HK-2 (cell line): ENCODE measurements around the gene ESR1.

Source experiments
- DNase-seq: peaks from one replicate; pipeline ENCODE4 v3.0.0-alpha.2; 2018; ENCODE audit not compliant: unreplicated experiment

ESR1 gene

DNA sequence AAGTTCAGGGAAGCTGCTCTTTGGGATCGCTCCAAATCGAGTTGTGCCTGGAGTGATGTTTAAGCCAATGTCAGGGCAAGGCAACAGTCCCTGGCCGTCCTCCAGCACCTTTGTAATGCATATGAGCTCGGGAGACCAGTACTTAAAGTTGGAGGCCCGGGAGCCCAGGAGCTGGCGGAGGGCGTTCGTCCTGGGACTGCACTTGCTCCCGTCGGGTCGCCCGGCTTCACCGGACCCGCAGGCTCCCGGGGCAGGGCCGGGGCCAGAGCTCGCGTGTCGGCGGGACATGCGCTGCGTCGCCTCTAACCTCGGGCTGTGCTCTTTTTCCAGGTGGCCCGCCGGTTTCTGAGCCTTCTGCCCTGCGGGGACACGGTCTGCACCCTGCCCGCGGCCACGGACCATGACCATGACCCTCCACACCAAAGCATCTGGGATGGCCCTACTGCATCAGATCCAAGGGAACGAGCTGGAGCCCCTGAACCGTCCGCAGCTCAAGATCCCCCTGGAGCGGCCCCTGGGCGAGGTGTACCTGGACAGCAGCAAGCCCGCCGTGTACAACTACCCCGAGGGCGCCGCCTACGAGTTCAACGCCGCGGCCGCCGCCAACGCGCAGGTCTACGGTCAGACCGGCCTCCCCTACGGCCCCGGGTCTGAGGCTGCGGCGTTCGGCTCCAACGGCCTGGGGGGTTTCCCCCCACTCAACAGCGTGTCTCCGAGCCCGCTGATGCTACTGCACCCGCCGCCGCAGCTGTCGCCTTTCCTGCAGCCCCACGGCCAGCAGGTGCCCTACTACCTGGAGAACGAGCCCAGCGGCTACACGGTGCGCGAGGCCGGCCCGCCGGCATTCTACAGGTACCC, at the start of gene ESR1:
ESR1 (plus strand) TSS at position 170 of the 858 bp plus-strand sequence; CDS start at position 401, 231 bp downstream.
- DNase-seq: no peak

DNA sequence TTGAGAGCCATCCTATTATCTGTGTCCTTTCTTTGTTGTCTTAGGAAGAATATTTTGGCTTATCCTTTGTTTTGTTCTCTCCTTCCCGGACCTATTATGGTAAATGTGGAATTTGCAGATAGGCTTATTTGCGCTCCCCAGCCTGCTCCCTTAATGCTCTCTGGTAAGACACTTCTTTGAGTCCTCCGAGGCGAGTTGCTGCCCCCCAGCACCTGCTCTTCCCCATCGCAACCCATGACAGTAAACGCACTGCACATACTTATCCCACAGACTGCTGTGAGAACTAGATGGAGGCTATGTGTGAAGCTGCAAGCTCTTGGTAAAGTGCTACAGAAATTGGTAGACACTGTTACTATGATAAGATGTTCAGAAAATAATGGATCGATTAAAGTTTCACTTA, 47.0 kb upstream of the ESR1 start:
- DNase-seq: no peak

DNA sequence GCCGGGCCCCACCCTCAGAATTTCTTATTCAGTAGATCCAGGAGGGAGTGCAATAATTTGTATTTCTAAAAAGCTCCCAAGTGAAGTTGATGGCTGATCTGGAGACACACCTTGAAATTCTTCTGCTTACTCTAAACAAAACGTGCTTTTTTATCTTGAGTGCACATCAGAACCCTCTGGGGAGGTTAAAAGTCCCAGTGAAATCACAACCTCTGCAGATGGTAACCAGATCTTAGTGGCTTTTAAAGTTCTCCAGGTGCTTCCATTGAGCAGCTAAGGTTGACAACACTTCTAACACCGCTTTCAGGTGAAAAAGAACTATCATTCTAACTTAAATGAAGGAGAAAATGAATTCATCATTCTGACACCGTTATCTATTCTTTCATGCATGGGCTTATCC, 45.6 kb upstream of the ESR1 start:
- no peak for DNase-seq

DNA sequence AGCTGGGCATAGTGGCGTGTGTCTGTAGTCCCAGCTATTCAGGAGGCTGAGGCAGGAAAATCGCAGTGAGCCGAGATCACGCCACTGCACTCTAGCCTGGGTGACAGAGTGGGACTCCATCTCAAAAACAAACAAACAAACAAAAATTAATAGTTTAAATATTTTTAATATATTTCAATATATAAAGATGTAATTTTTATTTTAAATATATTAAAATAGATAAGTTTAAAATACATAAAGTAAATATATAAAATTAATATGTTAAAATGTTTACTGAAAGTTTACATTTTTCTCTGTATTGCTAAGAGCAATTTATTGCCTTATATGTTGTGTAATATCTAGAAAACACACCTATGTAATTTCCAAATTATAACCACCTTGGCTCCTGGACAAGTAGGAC, 44.7 kb upstream of the ESR1 start:
- no peak for DNase-seq

DNA sequence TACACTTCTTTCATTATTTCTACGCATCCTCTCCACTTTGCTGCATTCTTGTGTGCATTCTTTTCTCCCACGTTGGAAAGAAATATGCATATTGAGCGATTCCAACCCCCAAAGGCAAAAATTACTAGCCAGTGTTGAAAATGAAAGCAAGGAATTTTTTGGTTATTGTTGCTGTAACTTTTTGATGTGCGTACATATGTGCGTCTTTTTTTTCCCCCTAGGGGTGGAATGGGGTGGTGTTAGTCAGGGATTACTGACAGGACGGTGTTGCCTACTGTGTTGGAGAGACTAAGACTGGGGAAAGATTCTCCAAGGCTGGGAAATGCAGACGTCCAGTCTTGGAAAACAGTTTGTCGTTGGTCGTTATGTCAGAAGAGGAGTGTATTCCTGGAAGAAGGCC, 44.2 kb upstream of the ESR1 start:
- no peak for DNase-seq

DNA sequence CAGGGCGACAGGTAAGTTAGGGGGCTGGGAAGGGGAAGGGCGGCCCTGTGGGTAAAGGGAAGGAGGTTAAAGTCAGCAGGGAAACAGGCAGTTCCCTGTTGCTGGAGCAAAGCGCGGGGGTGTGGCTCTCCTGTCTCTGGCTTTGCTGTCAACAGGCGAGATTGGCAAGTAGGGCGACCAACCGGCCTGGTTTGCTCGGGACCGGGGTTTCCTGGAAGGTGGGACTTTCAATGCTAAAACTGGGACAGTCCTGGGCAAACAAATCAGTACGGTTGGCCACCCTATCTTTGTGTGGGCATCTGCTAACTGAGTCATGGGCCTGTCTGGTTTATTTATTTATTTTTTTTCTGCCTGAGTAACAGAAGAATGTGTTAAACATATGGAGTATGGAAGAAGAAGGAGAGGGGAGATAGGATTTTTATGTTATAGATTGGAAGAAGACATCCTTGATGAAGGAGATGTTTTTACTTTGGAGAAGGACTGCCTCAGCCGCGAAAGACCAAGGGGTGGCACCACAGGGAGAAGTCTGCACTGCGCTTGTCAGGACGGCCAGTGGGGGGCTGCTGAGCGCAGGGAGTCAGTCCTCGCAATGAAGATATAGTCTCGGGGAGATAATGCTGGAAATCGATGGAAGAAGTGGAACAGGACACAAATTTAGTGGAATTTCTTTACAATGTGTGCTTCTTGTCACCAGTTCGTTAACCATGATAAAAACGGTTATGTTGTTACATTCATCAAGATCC, 43.4 kb upstream of the ESR1 start:
- DNase-seq: peak; percentile 17

DNA sequence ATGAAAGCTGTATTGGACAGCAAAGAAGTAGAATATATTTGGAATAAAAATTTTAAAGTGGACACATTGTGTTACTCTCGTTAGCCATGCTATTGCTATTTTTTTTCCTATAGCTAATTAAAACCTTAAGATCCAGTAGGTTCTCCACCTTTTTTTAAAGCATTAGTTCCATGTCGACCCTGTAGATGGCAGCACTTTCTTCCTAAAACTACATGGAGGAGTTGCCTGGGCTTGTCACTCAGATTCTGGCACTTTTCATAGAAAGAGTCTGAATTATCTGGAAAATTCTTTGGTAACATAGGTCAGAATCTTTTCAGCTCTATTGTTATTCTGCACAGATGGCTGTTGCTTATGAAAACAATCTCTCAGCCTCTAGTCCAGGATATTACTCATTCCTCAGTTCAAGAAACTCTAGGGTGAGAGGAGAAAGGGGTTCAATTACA, 42.0 kb upstream of the ESR1 start:
- peak; percentile 9 for DNase-seq

DNA sequence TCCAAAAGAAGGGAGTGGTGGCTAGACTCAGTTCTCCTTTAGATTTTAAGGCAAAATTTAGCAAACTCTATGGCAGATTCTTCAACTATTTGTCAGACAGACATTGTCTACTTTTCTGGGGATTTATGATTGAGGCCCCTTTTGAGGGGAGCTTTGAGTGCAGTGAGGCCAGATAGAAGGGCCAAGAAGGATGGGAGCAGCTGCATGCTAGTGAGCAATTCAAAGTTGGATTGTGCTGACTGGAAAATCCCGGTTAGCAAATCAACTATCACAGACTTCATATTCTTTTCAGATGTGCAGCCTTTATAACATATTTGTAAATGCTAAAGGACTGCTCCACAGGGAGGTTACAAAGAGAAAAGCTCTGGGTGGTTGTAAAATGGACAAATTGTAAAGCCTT, 35.0 kb upstream of the ESR1 start:
- no peak for DNase-seq

DNA sequence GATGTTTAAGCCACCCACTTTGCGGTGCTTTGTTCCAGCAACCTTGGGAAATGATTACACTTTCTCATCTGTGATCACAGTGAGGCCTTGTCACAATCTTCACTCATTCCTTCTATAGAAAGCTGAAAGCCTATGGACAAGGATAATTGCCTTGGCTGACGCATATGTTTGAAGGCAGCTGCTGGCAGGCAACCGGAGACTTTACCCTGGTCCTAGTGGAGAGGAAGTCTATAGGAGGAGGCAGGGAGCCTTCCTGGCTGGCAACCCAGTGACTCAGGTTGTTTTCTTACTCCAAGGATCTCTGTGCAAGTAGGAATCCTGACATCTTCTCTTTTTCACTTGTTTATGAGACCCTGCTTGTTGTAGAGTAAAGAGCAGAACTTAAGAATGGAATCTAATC, 34.1 kb upstream of the ESR1 start:
- no peak for DNase-seq

DNA sequence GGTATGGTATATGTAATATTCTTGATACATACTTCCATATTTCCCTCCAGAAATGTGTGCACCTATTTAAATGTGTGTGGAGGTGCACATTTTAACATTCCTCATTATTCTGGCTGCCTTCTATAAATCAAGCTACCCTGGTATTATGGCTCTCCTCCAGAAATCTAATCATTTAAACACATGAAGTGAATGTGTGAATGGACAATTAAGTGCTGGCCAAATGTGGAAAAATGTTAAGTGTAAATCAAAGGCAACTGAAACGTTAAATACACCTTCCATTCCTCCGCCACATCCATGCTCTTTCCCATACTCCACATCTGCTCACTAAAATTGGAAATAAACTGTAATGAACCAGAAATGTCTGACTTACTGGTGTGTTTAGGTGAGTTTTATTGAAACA, 24.9 kb upstream of the ESR1 start:
- DNase-seq: no peak

DNA sequence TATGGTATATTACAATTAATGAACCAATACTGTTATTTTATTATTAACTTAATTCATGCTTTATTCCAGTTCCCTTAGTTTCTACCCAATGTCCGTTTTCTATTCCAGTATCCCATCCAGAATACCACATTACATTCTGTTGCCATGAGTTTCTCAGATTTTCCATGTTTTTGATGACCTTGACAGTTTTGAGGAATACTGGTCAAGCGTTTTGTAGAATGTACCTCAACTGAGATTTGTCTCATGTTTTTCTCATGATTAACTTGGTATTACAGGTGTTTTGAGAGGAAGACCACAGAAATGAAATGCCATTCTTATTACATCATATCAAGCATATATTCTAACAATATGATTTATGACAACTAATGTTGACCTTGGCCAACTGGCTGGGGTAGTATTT, 23.8 kb upstream of the ESR1 start:
- no peak for DNase-seq

DNA sequence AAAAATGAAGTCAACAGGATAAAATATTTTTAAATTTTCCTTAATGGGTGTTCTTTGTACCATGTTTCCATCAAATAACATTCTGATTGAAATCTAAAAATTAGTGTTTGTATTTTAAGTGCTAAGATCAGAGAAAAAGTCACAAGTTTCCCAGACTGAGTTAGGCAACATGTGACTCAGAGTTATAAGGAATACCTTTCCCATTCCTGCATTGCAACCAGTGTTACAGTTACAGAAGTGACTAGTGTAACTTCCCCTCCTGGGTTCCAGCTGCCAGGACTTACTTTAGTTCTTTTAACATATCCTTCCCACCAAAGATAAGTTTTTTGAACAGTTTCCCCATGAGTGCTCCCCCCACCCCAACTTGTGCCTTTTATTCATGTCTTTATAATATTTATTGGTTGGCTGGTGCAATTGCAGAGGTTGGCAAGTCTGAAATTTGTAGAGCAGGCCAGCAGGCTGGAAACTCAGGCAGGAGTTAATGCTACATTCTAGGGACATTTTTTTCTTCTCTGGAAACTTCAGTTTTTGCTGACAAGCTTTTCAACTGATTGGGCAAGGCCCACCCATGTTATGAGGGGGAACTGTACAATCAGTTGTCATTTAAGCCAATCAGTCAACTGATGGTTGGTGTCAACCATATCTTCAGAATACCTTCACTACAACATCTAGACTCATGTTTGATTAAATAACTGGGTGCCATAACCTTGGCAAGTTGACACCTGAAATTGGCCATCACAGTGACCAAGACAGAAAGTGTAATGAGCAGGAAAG, 22.9 kb upstream of the ESR1 start:
- DNase-seq: no peak

DNA sequence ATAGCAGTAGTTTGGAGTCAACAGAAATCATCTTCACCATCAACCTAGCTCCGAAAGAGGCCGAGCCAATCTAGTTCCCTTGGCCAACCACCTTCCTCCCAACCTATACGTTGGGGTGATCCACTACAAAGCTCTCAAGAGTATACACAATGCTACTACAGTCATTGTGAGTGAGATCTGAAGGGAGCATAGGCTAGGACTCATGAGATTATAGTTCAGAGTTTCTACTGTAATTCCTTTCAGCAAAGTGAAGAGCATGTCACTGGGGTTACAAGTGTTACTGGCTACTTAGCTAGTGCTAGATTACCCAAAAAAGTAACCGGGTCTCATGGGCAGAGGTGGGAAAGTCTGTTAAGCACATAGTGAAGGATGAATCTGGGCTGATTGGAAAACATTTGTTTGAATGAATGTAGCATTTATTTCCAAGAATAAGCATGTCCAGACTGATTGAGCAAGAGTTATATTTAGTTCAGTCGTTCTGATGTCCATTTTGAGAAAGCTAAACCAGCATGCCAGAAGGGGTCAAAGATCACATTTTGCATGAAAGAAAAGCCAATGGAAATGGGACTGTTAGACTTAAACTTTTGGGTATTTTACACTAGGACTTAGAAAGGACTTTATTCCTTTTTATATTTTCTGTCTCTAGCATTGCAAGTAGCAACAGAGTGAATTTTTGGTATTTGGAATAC, 10.5 kb upstream of the ESR1 start:
- no peak for DNase-seq

DNA sequence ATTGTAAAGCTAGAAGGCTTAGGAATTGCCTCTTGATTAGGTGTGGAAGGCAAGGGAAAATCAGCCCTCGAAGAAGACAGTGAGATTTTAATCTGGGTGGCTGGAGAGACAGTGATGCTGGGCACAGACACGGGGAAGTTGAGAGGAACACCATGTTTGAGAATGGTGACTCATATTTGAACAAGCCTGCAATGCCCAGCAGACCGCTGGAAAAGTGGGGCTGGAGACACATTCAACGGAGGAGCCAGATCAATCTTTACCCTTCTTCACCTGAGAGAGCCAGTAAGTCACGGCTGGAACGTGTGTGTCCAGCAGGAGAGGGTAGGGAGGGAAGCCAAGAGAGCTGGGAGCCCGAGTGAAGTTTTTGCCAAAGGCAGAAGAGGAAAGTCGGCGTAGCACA, 3.7 kb upstream of the ESR1 start:
- DNase-seq: no peak

DNA sequence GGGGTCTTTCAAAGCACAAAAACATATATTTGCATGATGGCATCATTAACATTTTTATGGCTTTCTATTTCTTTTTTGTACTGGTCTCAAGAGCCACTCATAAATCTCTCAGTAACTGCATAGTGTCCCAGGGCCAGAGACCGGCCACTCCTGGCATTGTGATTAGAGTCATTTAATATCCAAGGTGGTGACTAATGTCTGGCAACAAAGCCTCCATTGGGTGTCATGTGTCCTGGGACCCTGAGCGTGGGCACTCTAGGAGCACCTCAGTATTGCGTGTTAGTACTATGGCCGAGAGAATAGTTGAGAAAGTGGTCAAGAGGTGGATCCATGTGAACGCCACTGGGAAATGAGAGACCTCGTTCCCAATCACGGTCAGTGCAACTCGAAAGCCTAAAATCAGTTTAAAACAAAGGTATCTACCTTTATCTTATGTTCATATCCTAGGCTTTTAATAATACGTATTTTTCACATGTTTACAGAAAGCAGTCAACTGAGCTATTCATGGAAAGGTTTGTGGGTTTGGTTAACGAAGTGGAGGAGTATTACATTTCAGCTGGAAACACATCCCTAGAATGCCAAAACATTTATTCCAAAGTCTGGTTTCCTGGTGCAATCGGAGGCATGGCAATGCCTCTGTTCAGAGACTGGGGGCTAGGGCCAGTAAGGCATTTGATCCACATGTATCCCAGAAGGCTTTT, 2.7 kb upstream of the ESR1 start:
- no peak for DNase-seq

DNA sequence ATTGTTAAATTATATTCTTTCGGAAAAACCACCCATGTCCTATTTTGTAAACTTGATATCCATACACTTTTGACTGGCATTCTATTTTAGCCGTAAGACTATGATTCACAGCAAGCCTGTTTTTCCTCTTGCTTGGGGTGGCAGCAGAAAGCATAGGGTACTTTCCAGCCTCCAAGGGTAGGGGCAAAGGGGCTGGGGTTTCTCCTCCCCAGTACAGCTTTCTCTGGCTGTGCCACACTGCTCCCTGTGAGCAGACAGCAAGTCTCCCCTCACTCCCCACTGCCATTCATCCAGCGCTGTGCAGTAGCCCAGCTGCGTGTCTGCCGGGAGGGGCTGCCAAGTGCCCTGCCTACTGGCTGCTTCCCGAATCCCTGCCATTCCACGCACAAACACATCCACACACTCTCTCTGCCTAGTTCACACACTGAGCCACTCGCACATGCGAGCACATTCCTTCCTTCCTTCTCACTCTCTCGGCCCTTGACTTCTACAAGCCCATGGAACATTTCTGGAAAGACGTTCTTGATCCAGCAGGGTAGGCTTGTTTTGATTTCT, 2.1 kb upstream of the ESR1 start:
- DNase-seq: no peak

DNA sequence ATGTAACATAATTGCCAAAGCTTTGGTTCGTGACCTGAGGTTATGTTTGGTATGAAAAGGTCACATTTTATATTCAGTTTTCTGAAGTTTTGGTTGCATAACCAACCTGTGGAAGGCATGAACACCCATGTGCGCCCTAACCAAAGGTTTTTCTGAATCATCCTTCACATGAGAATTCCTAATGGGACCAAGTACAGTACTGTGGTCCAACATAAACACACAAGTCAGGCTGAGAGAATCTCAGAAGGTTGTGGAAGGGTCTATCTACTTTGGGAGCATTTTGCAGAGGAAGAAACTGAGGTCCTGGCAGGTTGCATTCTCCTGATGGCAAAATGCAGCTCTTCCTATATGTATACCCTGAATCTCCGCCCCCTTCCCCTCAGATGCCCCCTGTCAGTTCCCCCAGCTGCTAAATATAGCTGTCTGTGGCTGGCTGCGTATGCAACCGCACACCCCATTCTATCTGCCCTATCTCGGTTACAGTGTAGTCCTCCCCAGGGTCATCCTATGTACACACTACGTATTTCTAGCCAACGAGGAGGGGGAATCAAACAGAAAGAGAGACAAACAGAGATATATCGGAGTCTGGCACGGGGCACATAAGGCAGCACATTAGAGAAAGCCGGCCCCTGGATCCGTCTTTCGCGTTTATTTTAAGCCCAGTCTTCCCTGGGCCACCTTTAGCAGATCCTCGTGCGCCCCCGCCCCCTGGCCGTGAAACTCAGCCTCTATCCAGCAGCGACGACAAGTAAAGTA, 547 bp upstream of the ESR1 start:
- DNase-seq: no peak

DNA sequence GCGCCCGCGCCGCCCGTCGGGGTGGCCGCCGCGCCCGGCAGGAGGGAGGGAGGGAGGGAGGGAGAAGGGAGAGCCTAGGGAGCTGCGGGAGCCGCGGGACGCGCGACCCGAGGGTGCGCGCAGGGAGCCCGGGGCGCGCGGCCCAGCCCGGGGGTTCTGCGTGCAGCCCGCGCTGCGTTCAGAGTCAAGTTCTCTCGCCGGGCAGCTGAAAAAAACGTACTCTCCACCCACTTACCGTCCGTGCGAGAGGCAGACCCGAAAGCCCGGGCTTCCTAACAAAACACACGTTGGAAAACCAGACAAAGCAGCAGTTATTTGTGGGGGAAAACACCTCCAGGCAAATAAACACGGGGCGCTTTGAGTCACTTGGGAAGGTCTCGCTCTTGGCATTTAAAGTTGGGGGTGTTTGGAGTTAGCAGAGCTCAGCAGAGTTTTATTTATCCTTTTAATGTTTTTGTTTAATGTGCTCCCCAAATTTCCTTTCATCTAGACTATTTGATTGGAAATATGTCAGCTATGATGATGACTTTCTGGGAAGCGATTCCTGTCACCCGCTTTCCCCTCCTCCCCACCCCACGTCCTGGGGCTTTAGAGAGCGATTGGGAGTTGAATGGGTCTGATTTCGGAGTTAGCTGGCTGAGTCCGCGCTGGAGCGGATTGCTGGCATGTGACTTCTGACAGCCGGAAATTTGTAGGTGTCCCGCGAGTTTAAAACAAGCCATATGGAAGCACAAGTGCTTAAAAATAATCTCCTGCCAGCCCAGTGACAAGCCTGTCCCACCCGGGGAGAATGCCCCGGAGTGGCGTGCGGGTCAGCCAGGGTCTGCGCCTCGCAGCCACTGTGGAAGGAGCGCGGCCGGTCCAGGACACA, 1.1 kb downstream of the ESR1 start:
- no peak for DNase-seq

DNA sequence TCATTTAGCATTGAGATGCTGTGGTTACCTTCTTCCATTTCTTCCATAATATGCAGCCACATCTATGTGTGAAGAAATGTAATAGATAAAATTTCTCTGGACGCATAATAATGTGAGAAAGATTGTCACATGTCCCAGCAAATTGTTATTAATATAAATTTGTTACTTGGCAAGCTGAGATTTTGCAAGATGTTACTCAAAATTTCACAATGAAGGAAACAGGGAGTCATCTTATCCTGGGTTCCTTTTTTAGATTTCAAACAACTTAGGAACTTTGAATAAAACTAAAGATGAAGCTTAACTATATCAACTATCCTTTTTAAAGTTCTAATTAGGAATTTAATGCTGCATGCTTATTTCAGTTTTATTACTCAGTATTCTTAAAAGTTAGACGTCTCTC, 3.6 kb downstream of the ESR1 start:
- no peak for DNase-seq
